Adrenal gland (tissue), 5 donors: ENCODE results near the gene NOSIP.

Experiments
- CTCF ChIP-seq, 6 experiments: fragments of 450-650 bp in 4 of 6; fragments of 200-600 bp in 2 of 6; sonication (generic) in 1 of 6; IDR thresholded peaks; 1 replicate in 5 of 6; 2 replicates in 1 of 6; pipeline versions ENCODE4 v1.5.1 to v1.8.0; 2016 to 2021; ENCODE audit warnings: antibody characterized with exemption in 6 of 6, mild to moderate bottlenecking in 2 of 6, moderate library complexity in 1 of 6
- POLR2A ChIP-seq, 2 donors: fragments of 450-650 bp; IDR thresholded peaks; one replicate each; pipeline ENCODE4 v1.6.1; 2017; ENCODE audit warnings: antibody characterized with exemption in 2 of 2, mild to moderate bottlenecking in 2 of 2, moderate library complexity in 1 of 2
- donor health status: DM: no; HTN: no; CAD: no.

GRCh38 chr19:49614096-49614833 is 33.9 kb upstream of the NOSIP start:
- TF ChIP-seq CTCF (IDR thresholded peaks at IDR 0.05) (no peak), POLR2A (IDR thresholded peaks at IDR 0.05) (no peak)
